ENCODE measurements around the gene PHAF1. TPM values are rescaled to one million over a fixed set of nuclear protein-coding genes. Genes with fewer than 3 reads are reported as not detected.

PHAF1 gene
- total RNA-seq, 1 donor from 2014 or later: 10.4 TPM

GRCh38 chr16:67187175-67187890 is 77.6 kb downstream of the PHAF1 start:
- Histone ChIP-seq H3K27me3 (ENCODE audit: low read depth) (no peaks in the 10 kb centered on the region), H3K4me3 (no peak overlapping the region), H3K9me3 (replicated peaks) (no peaks in the 10 kb centered on the region), H3K27ac (replicated peaks) (no peak overlapping the region), H3K4me1 (peaks cover 53% of the 10 kb centered on the region), H3K36me3 (no peaks in the 10 kb centered on the region)
- DNase-seq: no peak
- no peak for TF ChIP-seq CTCF (IDR thresholded peaks at IDR 0.05; ENCODE audit: borderline replicate concordance)
- intact Hi-C loops (cut with micrococcal nuclease): no loop called here

DNA sequence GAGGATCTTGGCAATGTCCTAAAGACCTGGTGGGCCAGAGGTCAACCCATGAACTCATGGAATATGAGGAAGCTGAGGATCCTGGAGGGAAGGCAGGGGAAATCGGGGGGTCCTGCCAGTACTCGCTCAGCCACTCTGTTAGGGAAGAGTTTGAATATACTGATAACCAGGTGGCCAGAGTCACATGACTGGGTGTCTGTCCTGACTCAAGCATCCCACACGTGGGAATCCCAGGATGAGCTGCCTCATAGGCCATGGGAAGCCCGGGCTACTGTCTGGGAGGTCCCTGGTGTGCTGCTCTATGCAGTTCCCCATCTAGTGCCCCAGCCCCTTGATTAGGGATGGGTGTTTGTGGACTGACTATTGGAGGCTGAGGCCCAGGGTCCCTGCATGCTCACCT is 78.6 kb downstream of the PHAF1 start:
- intact Hi-C loops (cut with micrococcal nuclease): no loop called here
- TF ChIP-seq CTCF (IDR thresholded peaks at IDR 0.05; ENCODE audit: borderline replicate concordance): no peak
- H3K4me1 ChIP-seq: peaks cover 53% of the 10 kb centered on the region
- H3K36me3 ChIP-seq: no peaks in the 10 kb centered on the region
- H3K9me3 ChIP-seq (replicated peaks): no peaks in the 10 kb centered on the region
- H3K4me3 ChIP-seq: no peak overlapping the region
- DNase-seq: no peak
- no peaks in the 10 kb centered on the region for H3K27me3 ChIP-seq (ENCODE audit: low read depth)
- H3K27ac ChIP-seq (replicated peaks): no peak overlapping the region

DNA sequence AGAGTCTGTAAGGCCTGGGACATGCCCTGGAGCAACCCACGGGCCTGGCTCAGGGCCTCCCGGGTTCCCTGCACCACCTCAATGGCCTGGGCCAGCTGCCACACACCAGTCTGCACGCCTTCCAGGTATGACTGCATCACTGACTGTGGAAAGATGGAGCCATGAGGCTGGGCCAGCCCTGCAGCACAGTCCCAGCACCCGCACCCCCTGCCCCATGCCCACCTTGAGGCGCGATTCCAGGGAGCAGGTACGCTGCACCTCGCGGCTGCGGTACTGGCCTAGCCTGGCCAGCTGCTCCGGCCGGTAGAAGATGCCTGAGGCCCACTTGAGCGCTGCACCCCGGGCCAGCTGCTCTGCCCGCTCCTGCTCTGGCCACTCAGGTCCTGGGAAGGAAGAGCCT is 79.1 kb downstream of the PHAF1 start:
- Histone ChIP-seq H3K27ac (replicated peaks) (no peak overlapping the region), H3K36me3 (peaks cover 2% of the 10 kb centered on the region), H3K4me3 (no peak overlapping the region), H3K27me3 (ENCODE audit: low read depth) (no peaks in the 10 kb centered on the region), H3K4me1 (peaks cover 57% of the 10 kb centered on the region), H3K9me3 (replicated peaks) (no peaks in the 10 kb centered on the region)
- TF ChIP-seq CTCF (IDR thresholded peaks at IDR 0.05; ENCODE audit: borderline replicate concordance): no peak
- intact Hi-C loops (cut with micrococcal nuclease): no loop called here
- no peak for DNase-seq

GRCh38 chr16:67190041-67190440 is 80.3 kb downstream of the PHAF1 start, which contains the start of gene EXOC3L1:
TSS of gene EXOC3L1 (minus strand) at chr16:67190136. CDS start at chr16:67189676, 460 bp downstream.
- peaks cover 54% of the 10 kb centered on the region for H3K4me1 ChIP-seq
- no peaks in the 10 kb centered on the region for H3K9me3 ChIP-seq (replicated peaks)
- peaks cover 14% of the 10 kb centered on the region for H3K36me3 ChIP-seq
- TF ChIP-seq CTCF (IDR thresholded peaks at IDR 0.05; ENCODE audit: borderline replicate concordance): no peak
- H3K27ac ChIP-seq (replicated peaks): peak within 1 kb of the TSS; percentile 88
- H3K27me3 ChIP-seq (ENCODE audit: low read depth): no peaks in the 10 kb centered on the region
- intact Hi-C loops (cut with micrococcal nuclease): no loop called here
- peak within 1 kb of the TSS; percentile 53 for H3K4me3 ChIP-seq
- no peak for DNase-seq

DNA sequence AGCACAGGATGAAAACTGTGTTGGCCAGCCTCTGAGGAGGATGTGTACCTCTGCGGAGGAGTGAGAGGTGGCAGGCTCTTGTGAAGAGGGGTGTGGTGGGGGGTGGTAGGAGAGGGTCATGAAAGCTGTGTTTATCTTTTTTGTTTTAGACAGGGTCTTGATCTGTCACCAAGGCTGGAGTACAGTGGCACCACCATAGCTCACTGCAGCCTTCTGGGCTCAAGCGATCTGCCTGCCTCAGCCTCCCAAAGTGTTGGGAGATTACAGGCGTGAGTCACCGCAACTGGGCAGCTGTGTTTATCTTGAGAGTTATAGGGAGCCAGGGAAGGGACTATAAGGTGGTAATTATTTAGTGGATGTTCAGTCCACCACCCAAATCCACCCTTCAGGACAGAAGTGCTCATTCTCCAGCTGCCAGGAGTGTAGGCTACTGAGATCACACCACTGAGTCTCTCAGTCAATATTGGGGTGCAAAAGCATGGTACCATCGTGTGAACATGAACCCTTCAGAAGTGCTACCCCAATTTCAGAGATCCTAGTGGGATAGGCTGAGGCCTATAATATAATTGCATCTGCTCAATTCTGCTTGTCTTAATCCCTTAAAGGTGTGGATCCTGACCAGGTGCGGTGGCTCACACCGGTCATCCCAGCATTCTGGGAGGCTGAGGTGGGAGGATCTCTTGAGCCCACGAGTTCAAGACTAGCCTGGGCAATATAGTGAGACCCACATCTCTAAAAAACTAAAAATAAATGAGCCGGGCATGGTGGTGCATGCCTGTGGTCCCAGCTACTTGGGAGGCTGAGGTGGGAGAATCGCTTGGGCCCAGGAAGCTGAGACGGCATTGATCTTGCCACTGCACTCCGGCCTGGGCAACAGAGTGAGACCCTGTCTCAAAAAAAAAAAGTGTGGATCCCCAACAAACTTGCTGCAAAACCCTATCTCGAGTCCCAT is 81.0 kb downstream of the PHAF1 start:
- H3K9me3 ChIP-seq (replicated peaks): no peaks in the 10 kb centered on the region
- H3K27me3 ChIP-seq (ENCODE audit: low read depth): no peaks in the 10 kb centered on the region
- no peak for TF ChIP-seq CTCF (IDR thresholded peaks at IDR 0.05; ENCODE audit: borderline replicate concordance)
- intact Hi-C loops (cut with micrococcal nuclease): no loop called here
- peaks cover 48% of the 10 kb centered on the region for H3K4me1 ChIP-seq
- peak overlapping the region; percentile 88 for H3K27ac ChIP-seq (replicated peaks)
- H3K36me3 ChIP-seq: peaks cover 21% of the 10 kb centered on the region
- peak overlapping the region; percentile 53 for H3K4me3 ChIP-seq
- no peak for DNase-seq

All from left ventricle myocardium inferior (tissue), 1 donor.